ENCODE measurements around the gene GPR158.

Gene GPR158

DNA sequence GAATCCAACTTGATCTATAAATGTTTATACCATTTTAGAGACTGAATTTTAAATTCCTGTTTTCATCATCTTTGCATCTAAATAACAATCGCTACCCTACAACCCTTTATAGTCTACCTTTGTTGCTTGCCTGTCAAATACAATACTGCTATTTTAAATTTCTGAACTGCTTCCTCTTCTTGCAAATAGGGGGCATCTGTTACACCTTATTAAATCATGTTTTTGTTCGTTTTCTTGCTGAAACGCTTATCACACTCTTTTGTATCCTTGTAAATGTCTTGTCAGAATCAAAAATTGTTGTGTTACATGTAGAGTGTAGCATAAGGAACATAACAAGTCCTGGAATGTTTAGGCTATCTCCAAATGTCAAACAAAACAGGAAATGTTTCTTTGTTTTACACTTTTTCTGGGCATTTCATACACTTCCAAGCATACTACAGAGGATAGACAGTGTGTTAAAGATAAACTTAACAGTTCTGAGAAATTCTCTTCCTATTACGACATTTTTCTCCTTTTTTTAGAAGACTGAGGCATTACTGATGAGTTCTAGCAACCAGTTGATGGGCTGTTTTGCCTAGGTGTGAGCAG lies 281.3 kb downstream of the GPR158 start:
- no peaks in the 10 kb centered on the region for H3K9me3 ChIP-seq (ENCODE audit: severe bottlenecking)

DNA sequence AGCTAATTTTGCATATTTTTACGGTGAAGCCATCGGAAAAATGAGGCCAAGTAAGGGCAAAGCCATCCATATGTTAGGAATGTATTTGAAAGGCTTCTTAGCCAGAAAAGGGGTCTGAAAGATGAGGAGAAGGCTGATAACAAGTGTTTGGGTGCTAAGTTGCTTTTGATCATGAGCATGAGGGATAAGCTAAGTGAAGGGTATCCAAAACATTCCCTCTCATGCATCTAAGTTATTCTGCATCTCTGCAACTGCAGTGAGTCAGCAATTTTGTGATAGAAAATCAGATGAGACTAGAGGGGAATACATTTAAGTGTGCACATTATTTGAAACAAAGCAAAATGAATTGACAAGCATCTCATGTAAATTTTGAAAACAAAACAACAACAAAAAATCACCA lies 282.8 kb downstream of the GPR158 start:
- no peaks in the 10 kb centered on the region for H3K4me1 ChIP-seq (ENCODE audit: insufficient read depth, poor library complexity, severe bottlenecking)
- H3K27ac ChIP-seq (ENCODE audit: poor library complexity, severe bottlenecking), result no peak overlapping the region
- no peaks in the 10 kb centered on the region for H3K9me3 ChIP-seq (ENCODE audit: severe bottlenecking)
- DNase-seq (ENCODE audit: low spot score), result no peak
- TF ChIP-seq, protein P1, sequence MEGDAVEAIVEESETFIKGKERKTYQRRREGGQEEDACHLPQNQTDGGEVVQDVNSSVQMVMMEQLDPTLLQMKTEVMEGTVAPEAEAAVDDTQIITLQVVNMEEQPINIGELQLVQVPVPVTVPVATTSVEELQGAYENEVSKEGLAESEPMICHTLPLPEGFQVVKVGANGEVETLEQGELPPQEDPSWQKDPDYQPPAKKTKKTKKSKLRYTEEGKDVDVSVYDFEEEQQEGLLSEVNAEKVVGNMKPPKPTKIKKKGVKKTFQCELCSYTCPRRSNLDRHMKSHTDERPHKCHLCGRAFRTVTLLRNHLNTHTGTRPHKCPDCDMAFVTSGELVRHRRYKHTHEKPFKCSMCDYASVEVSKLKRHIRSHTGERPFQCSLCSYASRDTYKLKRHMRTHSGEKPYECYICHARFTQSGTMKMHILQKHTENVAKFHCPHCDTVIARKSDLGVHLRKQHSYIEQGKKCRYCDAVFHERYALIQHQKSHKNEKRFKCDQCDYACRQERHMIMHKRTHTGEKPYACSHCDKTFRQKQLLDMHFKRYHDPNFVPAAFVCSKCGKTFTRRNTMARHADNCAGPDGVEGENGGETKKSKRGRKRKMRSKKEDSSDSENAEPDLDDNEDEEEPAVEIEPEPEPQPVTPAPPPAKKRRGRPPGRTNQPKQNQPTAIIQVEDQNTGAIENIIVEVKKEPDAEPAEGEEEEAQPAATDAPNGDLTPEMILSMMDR (IDR thresholded peaks at IDR 0.05; ENCODE audit: poor library complexity, severe bottlenecking), result no peak
- no peak for ATAC-seq (ENCODE audit: low read depth)
- no peaks in the 10 kb centered on the region for H3K36me3 ChIP-seq (ENCODE audit: low read depth)
- no peaks in the 10 kb centered on the region for H3K27me3 ChIP-seq (ENCODE audit: insufficient read depth, poor library complexity, severe bottlenecking)
- no peak overlapping the region for H3K4me3 ChIP-seq (ENCODE audit: severe bottlenecking)

More for the DNA sequence above, 281.3 kb downstream of the GPR158 start:
- TF ChIP-seq, protein P1 (IDR thresholded peaks at IDR 0.05; ENCODE audit: poor library complexity, severe bottlenecking), result peak; percentile 11
- DNase-seq (ENCODE audit: low spot score), result no peak
- H3K27me3 ChIP-seq (ENCODE audit: insufficient read depth, poor library complexity, severe bottlenecking), result no peaks in the 10 kb centered on the region
- H3K27ac ChIP-seq (ENCODE audit: poor library complexity, severe bottlenecking), result no peak overlapping the region
- H3K4me1 ChIP-seq (ENCODE audit: insufficient read depth, poor library complexity, severe bottlenecking), result no peaks in the 10 kb centered on the region
- H3K36me3 ChIP-seq (ENCODE audit: low read depth), result no peaks in the 10 kb centered on the region
- no peak overlapping the region for H3K4me3 ChIP-seq (ENCODE audit: severe bottlenecking)
- no peak for ATAC-seq (ENCODE audit: low read depth)

DNA sequence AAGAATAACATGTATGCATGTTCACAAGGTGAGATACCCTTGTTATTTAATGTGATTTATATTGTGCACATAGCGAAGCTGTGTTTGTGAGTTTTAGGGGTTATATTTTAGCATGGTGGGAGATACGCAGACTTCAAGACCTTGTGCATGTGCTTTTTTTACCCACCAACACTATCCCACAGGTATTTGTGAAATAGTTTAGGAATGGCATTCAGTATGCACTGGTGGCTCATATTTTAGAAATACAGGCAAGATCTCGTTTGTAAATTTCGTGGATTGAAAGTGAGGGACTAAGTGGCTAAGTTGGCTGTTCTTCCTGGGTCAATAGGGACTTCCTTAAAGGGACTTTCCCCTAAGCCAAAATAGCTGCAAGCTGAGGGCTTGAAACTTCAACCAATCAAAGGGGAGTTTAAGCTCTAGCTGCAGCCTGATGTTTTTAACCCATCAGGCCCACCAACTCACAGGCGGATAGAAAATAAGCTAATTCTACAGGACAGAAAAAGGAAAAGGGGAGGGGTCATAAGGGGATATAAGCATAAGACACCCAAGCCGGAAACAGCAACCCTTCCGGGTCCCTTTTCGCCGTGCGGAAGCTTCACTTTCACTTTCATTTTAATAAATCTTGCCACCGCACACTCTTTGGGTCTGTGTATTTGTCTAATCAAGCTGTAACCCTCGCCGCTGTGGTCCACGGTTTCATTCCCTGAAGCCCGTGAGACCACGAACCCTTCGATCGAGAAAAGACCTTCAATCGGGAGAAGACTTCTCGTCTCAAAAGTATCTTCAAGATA lies 291.0 kb downstream of the GPR158 start:
- Histone ChIP-seq H3K27ac (ENCODE audit: poor library complexity, severe bottlenecking) (no peak overlapping the region), H3K36me3 (ENCODE audit: low read depth) (no peaks in the 10 kb centered on the region), H3K27me3 (ENCODE audit: insufficient read depth, poor library complexity, severe bottlenecking) (no peaks in the 10 kb centered on the region), H3K9me3 (ENCODE audit: severe bottlenecking) (no peaks in the 10 kb centered on the region), H3K4me1 (ENCODE audit: insufficient read depth, poor library complexity, severe bottlenecking) (no peaks in the 10 kb centered on the region), H3K4me3 (ENCODE audit: severe bottlenecking) (no peak overlapping the region)
- ATAC-seq (ENCODE audit: low read depth), result no peak
- DNase-seq (ENCODE audit: low spot score), result no peak
- TF ChIP-seq, protein P1 (IDR thresholded peaks at IDR 0.05; ENCODE audit: poor library complexity, severe bottlenecking), result no peak

DNA sequence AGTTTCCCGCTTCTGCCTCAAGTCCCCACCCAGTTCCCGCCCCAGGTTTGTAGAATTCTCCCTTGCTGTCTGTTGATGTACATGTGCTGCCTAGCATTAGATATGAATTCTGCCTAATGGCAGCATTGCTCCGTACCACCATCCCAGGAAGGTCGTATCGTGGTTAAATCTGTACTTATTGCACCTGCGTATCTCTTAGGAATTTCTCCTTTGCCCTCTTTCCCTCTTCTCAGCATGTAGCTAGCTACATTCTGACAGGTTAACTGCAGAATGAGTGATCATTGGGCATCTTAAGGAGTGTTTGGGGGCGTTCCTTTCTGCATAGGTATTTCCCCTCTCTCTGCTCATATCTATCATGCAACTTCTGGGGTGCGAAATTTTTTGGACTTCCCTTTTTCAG lies 293.1 kb downstream of the GPR158 start:
- ATAC-seq (ENCODE audit: low read depth) (no peak), DNase-seq (ENCODE audit: low spot score) (no peak)
- TF ChIP-seq, protein P1 (IDR thresholded peaks at IDR 0.05; ENCODE audit: poor library complexity, severe bottlenecking), result no peak

DNA sequence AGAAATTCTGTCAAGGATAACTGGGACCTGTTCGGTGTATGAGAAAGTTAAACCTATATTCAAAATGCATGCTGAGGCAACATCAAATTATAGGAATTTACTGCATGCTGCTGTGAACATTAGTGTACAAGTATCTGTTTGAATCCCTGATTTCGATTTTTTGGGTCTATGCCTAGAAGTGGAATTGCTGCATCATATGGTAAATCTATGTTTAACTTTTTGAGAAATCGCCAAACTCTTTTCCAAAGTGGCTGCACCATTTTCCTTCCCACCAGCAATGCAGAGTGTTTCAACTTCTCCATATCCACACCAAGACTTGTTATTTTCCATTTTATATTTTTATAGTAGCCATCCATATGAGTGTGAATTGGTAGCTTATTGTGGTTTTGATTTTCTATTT lies 306.7 kb downstream of the GPR158 start:
- peaks cover 2% of the 10 kb centered on the region for H3K27me3 ChIP-seq (ENCODE audit: insufficient read depth, poor library complexity, severe bottlenecking)
- TF ChIP-seq, protein P1 (IDR thresholded peaks at IDR 0.05; ENCODE audit: poor library complexity, severe bottlenecking), result no peak
- ATAC-seq (ENCODE audit: low read depth) (no peak), DNase-seq (ENCODE audit: low spot score) (no peak)
- no peaks in the 10 kb centered on the region for H3K9me3 ChIP-seq (ENCODE audit: severe bottlenecking)
- H3K27ac ChIP-seq (ENCODE audit: poor library complexity, severe bottlenecking), result no peak overlapping the region
- H3K4me1 ChIP-seq (ENCODE audit: insufficient read depth, poor library complexity, severe bottlenecking), result no peaks in the 10 kb centered on the region
- no peak overlapping the region for H3K4me3 ChIP-seq (ENCODE audit: severe bottlenecking)
- no peaks in the 10 kb centered on the region for H3K36me3 ChIP-seq (ENCODE audit: low read depth)

More for the DNA sequence above, 293.1 kb downstream of the GPR158 start:
- no peak overlapping the region for H3K4me3 ChIP-seq (ENCODE audit: severe bottlenecking)
- H3K9me3 ChIP-seq (ENCODE audit: severe bottlenecking), result no peaks in the 10 kb centered on the region
- H3K4me1 ChIP-seq (ENCODE audit: insufficient read depth, poor library complexity, severe bottlenecking), result no peaks in the 10 kb centered on the region
- H3K36me3 ChIP-seq (ENCODE audit: low read depth), result no peaks in the 10 kb centered on the region
- H3K27me3 ChIP-seq (ENCODE audit: insufficient read depth, poor library complexity, severe bottlenecking), result no peaks in the 10 kb centered on the region
- no peak overlapping the region for H3K27ac ChIP-seq (ENCODE audit: poor library complexity, severe bottlenecking)

Data from RWPE2 (cell line).